Ishikawa (cell line): ENCODE measurements around the gene PRR3.

Source experiments
- FOXM1 ChIP-seq: IDR thresholded peaks from 2 replicates; pipeline ENCODE4 v1.6.1; 2012; ENCODE audit warnings: low read depth, borderline replicate concordance
- RAD21 ChIP-seq: IDR thresholded peaks from 2 replicates; pipeline ENCODE4 v1.6.1; 2012; ENCODE audit warnings: low read depth
- TEAD4 ChIP-seq: IDR thresholded peaks from 2 replicates; pipeline ENCODE4 v1.6.1; 2012

DNA sequence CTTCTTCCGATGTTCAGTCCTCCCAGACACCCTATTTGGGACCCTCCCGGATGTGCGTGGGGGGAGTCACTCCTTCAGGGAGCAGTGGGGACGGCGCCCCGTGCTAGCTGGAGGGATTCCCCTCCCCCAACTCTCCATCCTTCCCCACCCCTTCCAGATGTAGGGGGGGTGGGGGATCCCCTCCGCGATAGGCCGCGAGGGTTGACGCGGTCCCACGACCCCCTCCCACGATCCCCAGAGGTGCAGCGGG lies 1.4 kb upstream of the PRR3 start:
- TF ChIP-seq TEAD4 (no peak), FOXM1 (no peak), RAD21 (no peak)
